H9 (cell line): Measurements from ENCODE around the gene ITPRID2. TPM values are rescaled to one million over a fixed set of nuclear protein-coding genes. Genes with fewer than 3 reads are reported as not detected.

ENCODE experiments used
- DNase-seq: peaks from one replicate; pipeline ENCODE4 v3.0.0-alpha.2; 2017
- H2AFZ ChIP-seq: one replicate; pipeline ENCODE4 v1.6.1; 2013; ENCODE audit warnings: mild to moderate bottlenecking, low read length, control low read depth, moderate library complexity
- H2AK5ac ChIP-seq: 2 replicates; pipeline ENCODE4 v1.6.1; 2013; ENCODE audit warnings: low read length, control low read depth, mixed read lengths; ENCODE audit not compliant: insufficient read length
- H2BK120ac ChIP-seq: one replicate; pipeline ENCODE4 v1.6.1; 2013; ENCODE audit warnings: low read depth, mild to moderate bottlenecking, low read length, control low read depth, inconsistent platforms; ENCODE audit not compliant: poor library complexity, severe bottlenecking
- H2BK12ac ChIP-seq: 2 replicates; pipeline ENCODE4 v1.6.1; 2013; ENCODE audit warnings: low read length, control low read depth, mixed read lengths, low read depth; ENCODE audit not compliant: insufficient read length
- H2BK15ac ChIP-seq: 2 replicates; pipeline ENCODE4 v1.6.1; 2013; ENCODE audit warnings: low read depth, low read length, control low read depth
- H2BK20ac ChIP-seq: one replicate; pipeline ENCODE4 v1.6.1; 2013; ENCODE audit warnings: low read depth, mild to moderate bottlenecking, low read length, control low read depth, inconsistent platforms; ENCODE audit not compliant: poor library complexity, severe bottlenecking
- H2BK5ac ChIP-seq: 2 replicates; pipeline ENCODE4 v1.6.1; 2013; ENCODE audit warnings: low read length, control low read depth, mixed read lengths; ENCODE audit not compliant: insufficient read length
- H3K14ac ChIP-seq: 2 replicates; pipeline ENCODE4 v1.6.1; 2013; ENCODE audit warnings: low read length, control low read depth; ENCODE audit not compliant: insufficient read depth
- H3K18ac ChIP-seq: 2 replicates; pipeline ENCODE4 v1.6.1; 2013; ENCODE audit warnings: low read depth, mild to moderate bottlenecking, mixed read lengths, low read length, control low read depth; ENCODE audit not compliant: insufficient read length
- H3K23ac ChIP-seq: 2 replicates; pipeline ENCODE4 v1.6.1; 2013; ENCODE audit warnings: low read length, control low read depth, mixed read lengths, low read depth; ENCODE audit not compliant: insufficient read length
- H3K23me2 ChIP-seq: 2 replicates; pipeline ENCODE4 v1.6.1; 2013; ENCODE audit warnings: low read depth, mild to moderate bottlenecking, mixed read lengths, low read length, control low read depth; ENCODE audit not compliant: insufficient read length, poor library complexity, severe bottlenecking
- H3K27ac ChIP-seq: 2 replicates; pipeline ENCODE4 v1.5.1; 2013; ENCODE audit warnings: low read length, control low read depth, mixed read lengths, low read depth; ENCODE audit not compliant: insufficient read length
- H3K27me3 ChIP-seq: 2 replicates; pipeline ENCODE4 v1.6.1; 2013; ENCODE audit warnings: low read length, control low read depth, inconsistent platforms; ENCODE audit not compliant: insufficient read depth
- H3K4ac ChIP-seq: 2 replicates; pipeline ENCODE4 v1.6.1; 2013; ENCODE audit warnings: low read depth, mild to moderate bottlenecking, control low read depth, inconsistent platforms, low read length, moderate library complexity
- H3K4me1 ChIP-seq: 2 replicates; pipeline ENCODE4 v1.6.1; 2013; ENCODE audit warnings: low read length, control low read depth, inconsistent platforms; ENCODE audit not compliant: insufficient read depth
- H3K4me2 ChIP-seq: 2 replicates; pipeline ENCODE4 v1.6.1; 2013; ENCODE audit warnings: low read length, control low read depth, mixed read lengths; ENCODE audit not compliant: insufficient read length, insufficient read depth
- H3K56ac ChIP-seq: 2 replicates; pipeline ENCODE4 v1.6.1; 2013; ENCODE audit warnings: low read depth, mild to moderate bottlenecking, mixed read lengths, low read length, control low read depth; ENCODE audit not compliant: insufficient read length
- H3K79me1 ChIP-seq: 2 replicates; pipeline ENCODE4 v1.6.1; 2013; ENCODE audit warnings: low read depth, mild to moderate bottlenecking, moderate library complexity, low read length, control low read depth, inconsistent platforms; ENCODE audit not compliant: insufficient read depth, poor library complexity, severe bottlenecking
- H3K79me2 ChIP-seq: 2 replicates; pipeline ENCODE4 v1.6.1; 2013; ENCODE audit warnings: low read length, control low read depth, inconsistent platforms; ENCODE audit not compliant: insufficient read depth
- H3K9ac ChIP-seq: 2 replicates; pipeline ENCODE4 v1.6.1; 2013; ENCODE audit warnings: low read length, control low read depth, mixed read lengths; ENCODE audit not compliant: insufficient read length; ENCODE audit errors: extremely low read depth
- H3K9me3 ChIP-seq: one replicate; pipeline ENCODE4 v1.6.1; 2013; ENCODE audit warnings: low read depth, low read length, inconsistent platforms; ENCODE audit not compliant: control insufficient read depth
- H3T11ph ChIP-seq: one replicate; pipeline ENCODE4 v1.6.1; 2013; ENCODE audit warnings: mild to moderate bottlenecking, low read length, control low read depth, inconsistent platforms
- H4K20me1 ChIP-seq: one replicate; pipeline ENCODE4 v1.6.1; 2013; ENCODE audit not compliant: control insufficient read depth, insufficient read length, insufficient read depth
- H4K5ac ChIP-seq: 2 replicates; pipeline ENCODE4 v1.6.1; 2013; ENCODE audit warnings: low read depth, mild to moderate bottlenecking, mixed read lengths, low read length, control low read depth; ENCODE audit not compliant: insufficient read length
- H4K8ac ChIP-seq: replicated peaks from 2 replicates; pipeline ENCODE4 v1.6.1; 2013; ENCODE audit warnings: low read length, control low read depth, mixed read lengths, low read depth; ENCODE audit not compliant: insufficient read length
- H4K91ac ChIP-seq: 2 replicates; pipeline ENCODE4 v1.6.1; 2013; ENCODE audit warnings: low read depth, mild to moderate bottlenecking, moderate library complexity, mixed read lengths, low read length, control low read depth; ENCODE audit not compliant: insufficient read length
- H3K27ac Mint-ChIP-seq, 3 experiments: 2 replicates in 2 of 3; 3 replicates in 1 of 3; pipeline ENCODE4 v1.8.0; 2020 to 2021; ENCODE audit warnings: mixed read lengths in 3 of 3, mild to moderate bottlenecking in 1 of 3, moderate library complexity in 1 of 3
- H3K27me3 Mint-ChIP-seq: 2 replicates; pipeline ENCODE4 v1.8.0; 2021; ENCODE audit warnings: low read depth, mild to moderate bottlenecking, moderate library complexity, mixed read lengths
- H3K36me3 Mint-ChIP-seq, 3 experiments: 2 replicates in 2 of 3; 3 replicates in 1 of 3; pipeline ENCODE4 v1.8.0; 2020 to 2021; ENCODE audit warnings: low read depth in 3 of 3, mixed read lengths in 3 of 3; ENCODE audit not compliant: insufficient read depth in 1 of 3
- H3K4me1 Mint-ChIP-seq, 2 experiments: 2 replicates each; pipeline ENCODE4 v1.8.0; 2020; ENCODE audit warnings: mixed read lengths in 2 of 2
- H3K4me3 Mint-ChIP-seq, 2 experiments: 2 replicates in 1 of 2; 3 replicates in 1 of 2; pipeline ENCODE4 v1.8.0; 2020 to 2021; ENCODE audit warnings: mild to moderate bottlenecking in 2 of 2, mixed read lengths in 2 of 2, moderate library complexity in 1 of 2
- H3K9me3 Mint-ChIP-seq, 2 experiments: 2 replicates in 1 of 2; 3 replicates in 1 of 2; pipeline ENCODE4 v1.8.0; 2020; ENCODE audit warnings: mild to moderate bottlenecking in 2 of 2, mixed read lengths in 2 of 2, moderate library complexity in 1 of 2
- WGBS: extraction: QIAGEN DNeasy Blood & Tissue Kit; methylation state at CpG from one replicate; pipeline ENCODE4 v1.1.7; 2013; ENCODE audit warnings: missing lambda C conversion rate, low lambda C conversion rate, mixed read lengths; ENCODE audit not compliant: insufficient read length; ENCODE audit errors: extremely low coverage; 5-methylcytosine and 5-hydroxymethylcytosine counted together
- total RNA-seq: library from RNA; stranded (reverse); gene quantifications from 2 replicates; pipeline ENCODE4 v1.2.1, GENCODE V29; 2021
- TF ChIP-seq, protein P1 (sequence below): fragments of 200-600 bp; sonication (generic); conservative IDR thresholded peaks from 3 replicates; pipeline ENCODE4 v1.8.0; 2021; ENCODE audit warnings: antibody characterized with exemption, mild to moderate bottlenecking

The ITPRID2 gene
- total RNA-seq, 1 experiment from 2014 or later: 12.0 TPM

- Histone ChIP-seq H3K23ac (no peak overlapping the region), H3K14ac (no peak overlapping the region), H3K23me2 (no peaks in the 10 kb centered on the region), H3T11ph (no peak overlapping the region), H2AK5ac (no peak overlapping the region), H4K91ac (no peak overlapping the region), H2BK15ac (no peak overlapping the region), H4K20me1 (no peaks in the 10 kb centered on the region), H3K4me2 (no peak overlapping the region), H2BK12ac (no peak overlapping the region), H2AFZ (no peak overlapping the region), H3K27ac (no peak overlapping the region), H3K27me3 (no peaks in the 10 kb centered on the region), H3K9ac (no peak overlapping the region), H3K4me1 (no peaks in the 10 kb centered on the region), H2BK120ac (no peak overlapping the region), H3K56ac (no peak overlapping the region), H4K5ac (no peak overlapping the region), H3K4ac (no peak overlapping the region), H2BK5ac (no peak overlapping the region), H3K79me2 (no peaks in the 10 kb centered on the region), H3K18ac (no peak overlapping the region), H3K9me3 (no peaks in the 10 kb centered on the region), H2BK20ac (no peak overlapping the region), H4K8ac (no peak overlapping the region), H3K79me1 (no peaks in the 10 kb centered on the region)
- WGBS: no CpG with 5 or more reads among the region's 1 CpG
- TF ChIP-seq, protein P1, sequence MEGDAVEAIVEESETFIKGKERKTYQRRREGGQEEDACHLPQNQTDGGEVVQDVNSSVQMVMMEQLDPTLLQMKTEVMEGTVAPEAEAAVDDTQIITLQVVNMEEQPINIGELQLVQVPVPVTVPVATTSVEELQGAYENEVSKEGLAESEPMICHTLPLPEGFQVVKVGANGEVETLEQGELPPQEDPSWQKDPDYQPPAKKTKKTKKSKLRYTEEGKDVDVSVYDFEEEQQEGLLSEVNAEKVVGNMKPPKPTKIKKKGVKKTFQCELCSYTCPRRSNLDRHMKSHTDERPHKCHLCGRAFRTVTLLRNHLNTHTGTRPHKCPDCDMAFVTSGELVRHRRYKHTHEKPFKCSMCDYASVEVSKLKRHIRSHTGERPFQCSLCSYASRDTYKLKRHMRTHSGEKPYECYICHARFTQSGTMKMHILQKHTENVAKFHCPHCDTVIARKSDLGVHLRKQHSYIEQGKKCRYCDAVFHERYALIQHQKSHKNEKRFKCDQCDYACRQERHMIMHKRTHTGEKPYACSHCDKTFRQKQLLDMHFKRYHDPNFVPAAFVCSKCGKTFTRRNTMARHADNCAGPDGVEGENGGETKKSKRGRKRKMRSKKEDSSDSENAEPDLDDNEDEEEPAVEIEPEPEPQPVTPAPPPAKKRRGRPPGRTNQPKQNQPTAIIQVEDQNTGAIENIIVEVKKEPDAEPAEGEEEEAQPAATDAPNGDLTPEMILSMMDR: no peak
- DNase-seq: no peak
- Mint-ChIP-seq H3K4me3 (no peak overlapping the region), H3K36me3 (no peaks in the 10 kb centered on the region), H3K4me1 (peaks cover 4 to 6% of the 10 kb centered on the region in 2 experiments; a peak in 3 of 4 replicates), H3K27ac (no peak overlapping the region), H3K9me3 (no peaks in the 10 kb centered on the region), H3K27me3 (no peaks in the 10 kb centered on the region)
These were observed 61.1 kb downstream of the ITPRID2 start for GRCh38 chr2:181952404-181953226.
